GM08714 (cell line): ENCODE results near the gene ATF6B.

Experiments
- H3K4me3 ChIP-seq: fragments of 200-500 bp; sonication (Bioruptor generic); 2 replicates; pipeline ENCODE4 v1.5.1; 2014; ENCODE audit warnings: mild to moderate bottlenecking, low read length, inconsistent platforms
- ZNF274 ChIP-seq: IDR thresholded peaks from 2 replicates; pipeline ENCODE4 v1.6.1; 2012; ENCODE audit warnings: mild to moderate bottlenecking, low read depth, low read length

The ATF6B gene

GRCh38 chr6:32127717-32128592, at the start of gene ATF6B:
Gene ATF6B, minus strand, starts transcription at chr6:32128246. Its CDS starts 39 bp downstream, at chr6:32128207.
- peak within 1 kb of the TSS; percentile 83 for H3K4me3 ChIP-seq
- no peak for TF ChIP-seq ZNF274

DNA sequence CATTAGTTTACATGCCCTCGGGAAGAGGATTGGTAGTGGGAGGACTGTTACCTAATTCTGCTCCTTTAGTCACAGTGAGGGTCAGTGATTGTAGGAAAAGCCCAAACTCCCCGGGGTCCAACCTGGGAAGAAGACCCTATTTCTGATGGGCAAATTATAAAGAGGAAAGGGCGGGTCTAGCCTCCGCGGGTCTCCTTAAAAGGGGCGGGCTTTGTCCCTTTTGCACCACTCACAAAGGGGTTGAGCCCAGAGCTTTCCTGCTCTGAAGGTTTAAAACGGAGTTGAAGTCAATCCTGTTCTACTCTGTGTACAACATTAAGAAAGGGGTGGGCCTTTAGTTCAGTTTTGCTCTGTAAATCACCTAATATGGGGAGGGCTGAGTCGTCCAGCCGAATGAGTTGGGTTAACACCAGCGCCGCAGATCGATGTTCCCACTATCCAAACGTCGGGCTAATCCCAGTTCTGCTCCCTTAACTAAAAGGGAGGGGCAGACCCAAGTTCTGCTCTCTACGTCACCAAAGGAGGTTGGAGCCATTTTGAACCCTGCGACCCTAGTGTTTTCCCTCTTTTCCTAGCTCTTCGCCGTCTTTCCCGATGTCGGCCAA, 49.2 kb upstream of the ATF6B start:
- peak overlapping the region; percentile 80 for H3K4me3 ChIP-seq
- TF ChIP-seq ZNF274 = no peak

DNA sequence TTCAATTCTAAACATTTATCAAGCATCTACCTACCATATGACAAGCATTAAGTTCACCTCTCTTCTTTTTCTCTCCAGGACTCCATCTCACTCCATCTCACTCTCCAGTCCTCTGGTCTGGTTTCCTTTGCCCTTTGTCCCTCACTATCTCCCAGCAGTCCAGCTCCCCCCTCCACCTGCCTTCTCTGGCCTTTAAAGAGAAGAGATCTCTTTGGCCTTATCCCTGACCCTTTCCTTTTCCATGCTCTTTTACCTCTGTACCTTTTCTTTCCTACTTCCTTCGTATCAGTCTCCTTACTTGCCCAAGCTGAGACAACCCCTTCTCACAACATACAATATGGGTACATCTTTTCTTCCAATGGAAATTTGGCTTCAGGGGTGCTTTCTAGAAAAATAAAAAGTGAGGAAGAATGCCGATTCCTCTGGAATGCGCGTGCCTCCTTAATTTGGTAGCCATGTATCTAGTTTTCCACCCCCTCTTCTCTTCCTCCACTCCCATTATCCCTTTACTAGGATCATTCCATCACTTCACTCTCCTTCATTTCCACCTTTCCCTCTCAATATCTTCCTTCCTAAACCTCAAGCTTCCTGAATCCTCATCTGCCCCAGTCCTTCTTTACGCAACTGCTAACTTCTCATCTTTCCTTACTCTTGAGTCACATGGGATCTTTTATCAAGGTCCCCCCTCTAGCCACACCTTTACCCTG, 48.6 kb upstream of the ATF6B start:
- H3K4me3 ChIP-seq = peak overlapping the region; percentile 80
- no peak for TF ChIP-seq ZNF274

DNA sequence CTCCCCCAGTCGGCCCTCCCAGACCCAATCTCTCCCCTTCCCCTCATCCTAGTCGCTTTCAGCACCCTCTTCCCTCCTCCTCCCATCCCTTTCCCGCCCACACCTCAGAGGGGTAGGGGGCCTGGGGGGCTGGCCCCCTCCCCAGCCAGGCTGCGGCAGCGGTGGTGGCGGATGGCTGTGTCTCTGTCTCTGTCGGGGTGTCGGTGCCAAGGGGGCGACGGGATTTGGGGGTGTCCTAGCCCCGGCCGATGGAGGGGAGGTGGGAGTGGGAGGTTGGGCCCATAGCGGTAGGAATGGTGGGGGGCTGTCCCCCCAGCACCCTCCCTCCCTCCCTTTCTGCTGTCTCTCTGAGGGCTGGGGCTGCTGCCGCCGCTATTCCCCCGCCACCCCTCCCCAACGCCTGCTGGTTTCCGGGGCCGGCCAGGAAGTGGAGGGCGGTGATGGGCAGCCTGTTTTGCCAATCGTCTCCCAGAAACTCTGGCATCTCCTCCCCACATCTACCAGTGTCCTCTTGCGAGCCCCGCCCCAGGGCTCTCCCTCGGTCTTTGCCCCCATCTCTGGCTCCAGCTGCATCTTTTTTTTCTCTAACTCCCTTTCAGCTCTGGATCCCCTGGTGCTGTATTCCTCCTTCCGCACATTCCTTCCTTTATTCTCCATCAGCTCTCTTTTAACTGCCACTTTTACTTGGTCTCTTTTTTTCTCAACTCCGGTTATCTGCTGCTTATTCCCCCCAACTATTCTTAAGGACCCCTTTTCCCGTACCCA, 47.8 kb upstream of the ATF6B start, which contains the start of gene AGPAT1:
Gene AGPAT1 (minus strand): TSS at position 374 of the 765 bp plus-strand sequence. CDS start 4,588 bp downstream, outside the sequence.
- H3K4me3 ChIP-seq = peak within 1 kb of the TSS; percentile 81
- no peak for TF ChIP-seq ZNF274

DNA sequence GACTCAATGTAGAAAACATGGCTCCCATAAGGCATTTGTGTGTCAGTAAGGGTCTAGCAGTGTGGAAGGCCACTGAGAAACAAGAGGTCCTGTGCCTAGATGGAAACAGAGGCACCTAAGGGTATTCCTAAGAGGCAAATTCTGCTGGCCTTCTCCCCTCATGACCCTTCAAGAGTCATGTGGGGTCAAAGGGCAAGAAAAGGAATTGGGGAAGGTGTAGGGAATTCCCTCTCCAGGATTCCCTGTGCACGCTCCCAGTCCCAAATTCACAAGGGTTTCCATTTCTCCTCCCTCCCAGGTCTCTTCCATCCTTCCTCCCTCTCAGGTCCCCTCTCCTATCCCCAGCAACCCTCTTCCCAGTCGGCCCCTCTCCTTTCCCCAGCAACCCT, 47.3 kb upstream of the ATF6B start:
- peak overlapping the region; percentile 81 for H3K4me3 ChIP-seq
- no peak for TF ChIP-seq ZNF274

- no peak overlapping the region for H3K4me3 ChIP-seq
- no peak for TF ChIP-seq ZNF274
Observed at GRCh38 chr6:32174416-32174815, 46.4 kb upstream of the ATF6B start.

GRCh38 chr6:32173051-32173727, 45.1 kb upstream of the ATF6B start:
- no peak overlapping the region for H3K4me3 ChIP-seq
- TF ChIP-seq ZNF274 = no peak

GRCh38 chr6:32171234-32171633, 43.2 kb upstream of the ATF6B start:
- H3K4me3 ChIP-seq = no peak overlapping the region
- no peak for TF ChIP-seq ZNF274

GRCh38 chr6:32170294-32170693, 42.2 kb upstream of the ATF6B start:
- no peak overlapping the region for H3K4me3 ChIP-seq
- TF ChIP-seq ZNF274 = no peak

GRCh38 chr6:32168807-32169591, 41.0 kb upstream of the ATF6B start:
- TF ChIP-seq ZNF274 = no peak

DNA sequence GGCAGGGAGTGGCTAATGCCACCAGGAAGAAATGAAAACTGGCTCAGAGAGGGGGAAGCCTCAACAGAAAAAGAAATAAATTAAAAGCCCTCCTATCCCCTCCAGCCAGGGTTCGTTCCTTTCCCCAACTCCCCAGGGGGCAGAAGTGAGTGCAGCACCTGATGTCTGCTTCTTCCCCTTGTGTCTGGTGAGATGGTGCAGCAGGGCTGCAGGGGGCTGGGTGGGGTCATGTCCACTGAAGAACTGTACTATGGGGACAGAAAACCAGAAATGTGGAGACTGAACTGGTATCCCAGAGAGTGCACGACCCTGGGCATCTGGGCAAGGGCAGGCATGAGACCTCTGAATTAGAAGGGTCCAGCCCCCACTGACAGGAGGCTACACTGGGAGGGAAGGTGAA, 40.3 kb upstream of the ATF6B start:
- no peak overlapping the region for H3K4me3 ChIP-seq
- TF ChIP-seq ZNF274 = no peak

More at GRCh38 chr6:32168807-32169591, 41.0 kb upstream of the ATF6B start:
- no peak overlapping the region for H3K4me3 ChIP-seq

DNA sequence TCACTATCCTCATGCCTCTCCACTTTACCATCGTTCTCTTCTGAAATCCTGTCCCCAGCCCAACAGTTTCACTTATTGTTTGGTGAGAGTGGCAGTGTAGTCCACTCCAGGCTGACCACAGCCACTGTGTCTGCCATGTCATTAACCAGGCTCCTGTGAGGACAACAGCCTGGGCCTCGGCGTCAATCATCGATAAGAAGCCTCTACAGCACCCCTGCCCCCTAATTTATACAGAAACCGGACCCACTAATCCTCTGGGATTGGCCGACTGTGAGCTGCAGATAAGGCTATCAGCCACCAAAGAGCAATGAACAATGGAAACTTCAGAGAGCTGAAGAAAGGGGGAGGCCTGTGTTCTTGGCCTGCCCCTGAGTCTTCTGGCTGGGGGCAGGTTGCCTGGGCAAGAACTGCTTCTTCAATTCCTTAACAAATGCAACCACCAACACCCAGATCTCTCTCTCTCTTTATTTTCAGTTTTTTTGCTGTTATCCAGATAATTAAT, 39.8 kb upstream of the ATF6B start:
- H3K4me3 ChIP-seq = no peak overlapping the region
- no peak for TF ChIP-seq ZNF274
